GOT3 (cell line): ENCODE measurements around the gene ACVR1.
"Not testable (repeated sequence)": the region's sequence is repeated elsewhere in the genome, so short reads cannot be mapped to it uniquely, and the experiment has no call there.

Experiments used
- DNase-seq: peaks from one replicate; lab custom pipeline; 2025; ENCODE audit warnings: mixed read lengths; lab: John Stamatoyannopoulos, UW

ACVR1 gene

DNA sequence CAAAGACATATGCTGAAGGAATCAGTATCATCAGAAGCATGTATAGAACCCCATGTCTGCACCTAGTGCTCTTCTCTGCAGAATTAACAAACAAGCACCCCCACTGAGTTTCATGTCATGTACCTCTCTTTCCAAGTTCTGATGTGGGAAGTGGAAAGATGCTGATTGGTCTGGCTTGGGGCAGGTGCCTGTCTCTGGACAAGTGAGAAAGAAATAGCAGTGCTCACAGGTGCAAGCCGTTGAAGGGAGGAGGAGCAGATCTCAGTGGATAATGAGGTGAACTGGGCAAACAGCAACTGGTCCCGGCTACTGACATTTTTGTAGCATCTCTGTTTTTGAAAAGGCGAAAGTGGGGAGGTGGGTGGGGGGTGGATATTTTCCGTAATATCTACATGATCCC lies 17.5 kb upstream of the ACVR1 start:
- DNase-seq = no peak

DNA sequence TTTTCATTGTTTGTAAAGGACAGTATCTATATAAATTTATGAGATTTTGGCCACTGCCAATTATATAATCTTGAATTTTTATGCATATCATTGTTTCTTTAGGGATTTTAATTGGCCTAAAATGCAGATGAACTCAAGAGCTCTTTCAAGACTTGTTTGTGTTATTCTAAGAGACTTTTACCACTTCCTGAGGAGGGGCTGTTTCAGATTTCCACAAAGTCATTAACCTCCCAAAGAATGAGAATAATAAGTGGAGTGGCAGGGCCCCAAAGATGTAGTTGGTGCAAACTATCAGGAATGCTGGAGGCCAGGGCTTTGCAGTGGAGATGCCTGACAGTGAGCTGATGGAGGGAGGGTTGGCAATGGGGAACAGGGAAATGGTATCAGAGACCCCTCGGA lies 15.5 kb upstream of the ACVR1 start:
- no peak for DNase-seq

DNA sequence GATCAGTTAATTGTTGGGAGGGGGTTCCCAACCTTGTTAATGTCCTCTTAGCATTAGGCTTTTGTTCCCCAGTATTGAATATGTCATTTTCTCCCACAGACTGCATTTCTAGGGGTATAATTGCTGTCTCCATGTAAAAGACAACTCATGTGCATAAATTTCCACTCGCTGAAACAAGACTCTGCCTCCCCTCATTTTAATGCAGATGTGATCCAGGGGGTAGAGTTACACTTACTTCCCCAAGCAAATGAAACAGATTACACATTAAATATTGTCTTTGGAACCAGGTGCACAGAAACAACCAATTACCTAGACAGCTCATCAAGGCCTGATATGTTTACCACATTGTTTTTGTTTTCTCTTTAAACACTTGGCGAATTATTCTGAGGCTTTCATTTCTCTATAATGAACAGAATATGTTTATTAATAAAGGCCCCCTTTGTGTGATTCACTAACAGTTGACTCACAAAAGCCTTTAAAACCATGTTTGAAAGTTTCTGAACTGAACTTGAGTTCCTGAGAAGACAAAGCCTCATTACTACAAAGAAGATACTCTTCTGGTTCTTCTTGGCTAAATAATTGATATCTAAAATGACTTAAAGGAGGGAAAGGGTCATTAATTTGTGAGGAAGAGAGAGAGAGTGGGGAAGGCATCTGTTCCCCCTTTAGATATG lies 15.0 kb upstream of the ACVR1 start:
- no peak for DNase-seq

DNA sequence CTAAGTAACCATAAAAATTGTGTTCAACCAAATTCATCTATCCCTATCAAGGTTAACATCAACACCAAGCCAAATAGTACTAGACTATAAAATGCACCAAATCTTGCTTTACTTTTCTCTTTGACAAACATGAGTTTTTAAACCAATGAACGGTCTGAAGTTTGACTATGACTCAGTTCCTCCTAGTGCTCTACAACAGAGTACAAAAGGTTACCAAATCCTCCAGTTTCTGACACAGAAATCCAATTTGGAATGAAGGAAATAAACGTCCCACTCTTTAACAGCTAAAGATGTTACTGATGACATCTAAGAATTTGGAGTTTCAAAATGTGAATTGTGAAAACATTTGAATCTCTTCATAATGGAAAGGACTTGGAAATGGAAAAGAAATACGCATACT lies 11.8 kb upstream of the ACVR1 start:
- no peak for DNase-seq

DNA sequence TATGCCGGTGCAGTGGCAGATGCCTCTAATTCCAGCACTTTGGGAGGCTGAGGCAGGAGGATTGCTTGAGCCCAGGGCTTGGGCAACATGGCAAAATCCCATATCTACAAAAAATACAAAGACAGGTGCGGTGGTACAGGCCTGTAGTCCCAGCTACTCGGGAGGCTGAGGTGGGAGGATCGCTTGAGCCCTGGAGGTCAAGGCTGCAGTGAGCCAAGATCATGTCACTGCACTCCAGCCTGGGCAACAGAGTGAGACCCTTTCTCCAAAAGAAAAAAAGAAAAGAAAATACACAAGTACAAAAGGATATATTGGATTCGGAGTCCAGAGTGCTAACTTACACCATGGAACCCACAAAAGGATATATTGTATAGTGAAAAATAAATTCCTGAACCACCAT lies 8.4 kb upstream of the ACVR1 start:
- not testable (repeated sequence) for DNase-seq

DNA sequence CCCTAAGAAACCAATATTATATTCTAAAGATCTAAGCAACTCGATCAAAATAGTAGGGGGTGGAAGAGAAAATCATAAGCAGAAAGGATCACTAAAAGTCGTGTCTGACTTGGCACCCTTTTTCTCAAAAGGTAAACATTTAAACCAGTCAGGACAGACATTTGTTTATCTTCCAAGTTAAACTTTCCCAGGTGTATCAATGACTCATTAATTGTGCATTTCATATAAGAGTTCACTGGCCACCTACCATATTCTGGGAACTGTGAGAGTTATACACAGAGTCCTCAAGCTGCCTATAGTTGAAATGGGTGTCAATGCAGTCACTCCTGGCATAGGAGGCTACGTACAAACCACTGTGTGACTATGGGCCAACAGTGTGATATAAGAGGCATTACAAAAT lies 4.8 kb upstream of the ACVR1 start:
- no peak for DNase-seq

DNA sequence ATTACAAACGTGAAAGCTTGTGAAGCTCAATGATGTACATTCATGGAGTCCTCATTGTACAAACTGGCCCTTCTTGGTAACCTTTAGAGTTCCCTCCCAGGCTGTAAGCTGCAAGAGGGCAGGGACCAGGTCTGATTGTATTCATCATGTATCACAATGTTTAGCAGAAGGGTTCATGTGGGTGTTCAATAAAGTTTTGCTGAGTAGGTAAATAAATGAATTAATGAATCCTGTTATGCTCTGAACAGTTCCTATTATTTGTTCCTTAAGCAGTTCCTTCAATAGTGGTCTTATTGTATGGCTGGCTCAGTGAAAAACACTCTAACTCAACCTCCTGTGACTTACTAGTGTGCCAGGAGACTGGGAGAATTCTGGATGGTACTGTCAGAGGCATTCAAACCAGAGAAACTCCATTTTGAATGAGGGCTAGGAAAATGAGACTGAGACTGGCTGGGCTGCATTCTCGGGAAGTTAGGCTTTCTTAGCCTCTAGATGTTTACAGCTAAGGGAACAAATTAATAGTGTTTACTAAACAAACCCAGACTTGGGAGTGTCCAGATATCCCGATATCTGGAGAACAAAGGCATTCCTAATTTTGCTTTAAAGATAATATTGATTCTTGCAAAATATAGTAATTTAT lies 1.8 kb upstream of the ACVR1 start:
- DNase-seq = no peak

DNA sequence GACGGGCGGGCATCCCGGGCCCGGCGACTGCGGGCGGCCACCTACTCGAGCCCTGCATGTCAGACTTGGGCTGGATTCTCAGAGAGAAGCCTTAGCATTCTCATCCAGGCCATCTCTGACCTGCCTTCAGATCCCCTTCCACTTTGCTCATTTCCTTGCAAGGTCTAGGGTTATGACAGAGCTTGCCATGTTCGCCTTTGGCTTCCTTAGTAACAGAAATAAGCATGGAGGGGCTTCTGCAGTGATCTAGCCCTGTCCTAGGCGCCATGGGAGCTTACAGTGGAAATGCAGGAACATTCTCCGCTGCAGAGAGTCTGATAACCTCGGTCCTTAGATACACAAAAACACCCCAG lies 632 bp upstream of the ACVR1 start:
- no peak for DNase-seq

DNA sequence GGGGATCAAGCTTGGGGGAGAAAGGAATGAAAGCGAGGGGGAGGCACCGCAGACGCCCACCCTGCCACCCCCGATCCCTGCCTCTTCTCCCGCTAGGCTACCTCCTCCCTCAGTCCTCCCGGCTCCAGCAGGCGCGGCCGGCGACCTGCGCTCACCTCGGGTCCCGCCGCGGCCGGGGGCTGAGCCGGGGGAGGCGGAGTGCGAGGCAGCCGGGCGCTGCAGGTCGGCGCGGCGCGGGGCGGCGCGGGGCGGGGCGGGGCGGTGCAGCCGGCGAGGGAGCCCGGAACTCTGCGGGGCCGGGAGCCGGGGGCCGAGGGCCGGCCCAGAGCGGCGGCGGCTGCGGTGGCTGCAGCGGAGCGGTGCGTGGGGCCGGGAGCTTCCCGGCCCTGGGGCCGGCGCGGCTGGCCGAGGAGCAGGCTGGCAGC lies 477 bp downstream of the ACVR1 start:
- no peak for DNase-seq

DNA sequence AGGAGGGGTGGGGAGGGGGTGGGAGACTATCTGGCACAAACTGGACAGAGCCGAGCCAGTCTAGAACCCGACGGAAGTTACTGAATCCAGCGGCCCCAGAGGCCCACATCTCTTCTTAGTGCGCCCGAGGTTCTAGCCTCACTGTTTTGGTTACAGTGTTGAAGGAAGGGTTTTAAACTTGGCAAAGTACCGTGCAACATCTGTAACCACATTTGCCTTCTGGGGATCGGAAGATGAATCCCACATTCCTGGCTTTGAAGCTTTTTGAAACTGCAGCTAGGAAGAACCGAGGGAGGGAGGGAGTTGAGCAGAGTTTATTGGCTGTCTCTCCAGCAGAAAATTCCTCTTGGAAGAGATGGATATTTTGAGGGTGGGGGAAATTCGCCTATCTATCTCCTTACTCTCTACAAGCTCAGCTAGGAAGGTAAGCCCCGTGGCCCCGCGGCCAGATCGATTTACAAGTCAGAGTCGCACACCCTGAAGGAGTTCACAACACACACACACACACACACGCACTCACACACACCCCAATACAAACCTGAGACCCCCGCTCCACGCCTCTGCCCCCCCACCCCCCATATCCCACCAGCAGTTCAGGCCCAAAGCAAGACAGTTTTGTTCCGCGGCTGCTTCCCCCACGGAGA lies 1.0 kb downstream of the ACVR1 start:
- DNase-seq = no peak

DNA sequence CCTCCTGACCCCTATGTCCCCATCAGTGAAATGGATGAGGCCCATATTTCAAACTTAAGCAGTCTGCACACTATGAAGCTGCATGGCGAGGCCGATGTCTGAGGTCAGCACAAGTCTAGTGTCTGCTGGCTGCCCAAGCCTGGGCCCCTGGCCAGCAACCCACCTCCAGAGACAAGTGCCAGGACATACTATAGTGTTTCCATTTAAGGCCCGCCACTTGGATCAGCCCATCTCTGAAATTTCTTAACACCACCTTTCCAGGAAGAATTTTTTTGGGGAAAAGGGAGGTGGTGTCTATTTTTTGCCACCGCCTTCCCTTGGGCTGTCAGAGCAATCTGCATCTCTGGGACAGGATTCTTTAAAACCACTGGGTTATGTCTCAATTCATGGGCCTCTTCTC lies 1.8 kb downstream of the ACVR1 start:
- no peak for DNase-seq

DNA sequence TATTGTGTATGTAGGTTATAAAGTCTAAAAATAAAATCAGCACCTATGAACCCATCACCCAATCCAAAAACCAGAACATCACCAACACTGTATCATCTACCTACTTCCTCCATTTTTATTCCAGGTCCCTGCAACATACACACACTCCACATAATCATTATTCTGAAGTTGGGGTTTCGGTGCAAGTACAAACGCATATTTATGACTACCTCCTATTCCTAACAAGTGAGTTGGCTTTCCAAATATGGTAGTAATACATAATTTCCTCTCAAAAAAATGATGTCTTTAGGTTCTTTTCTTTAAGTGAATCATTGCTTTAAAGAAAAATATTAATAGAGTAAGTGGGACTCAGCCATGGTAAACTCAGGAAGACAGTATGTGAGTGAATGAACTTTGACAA lies 3.3 kb downstream of the ACVR1 start:
- DNase-seq = no peak

DNA sequence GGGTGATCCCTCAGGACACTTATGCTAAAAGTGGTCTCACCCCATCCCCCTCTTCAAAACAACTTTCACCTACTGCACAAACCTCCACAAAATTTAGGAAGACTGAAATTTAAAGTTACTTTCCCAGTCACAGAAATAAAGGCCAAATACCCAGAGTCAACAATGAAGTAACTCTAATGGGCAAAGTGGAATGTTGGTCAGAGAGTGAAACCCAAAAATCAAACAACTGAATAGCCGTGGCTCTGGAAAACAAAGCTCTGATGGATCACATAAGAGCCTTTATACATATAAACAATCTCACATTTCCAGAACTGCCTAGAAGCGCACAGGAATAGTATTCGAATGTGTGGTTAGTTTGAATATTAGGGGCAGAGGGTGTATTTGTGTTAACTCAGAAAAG lies 4.7 kb downstream of the ACVR1 start:
- no peak for DNase-seq

DNA sequence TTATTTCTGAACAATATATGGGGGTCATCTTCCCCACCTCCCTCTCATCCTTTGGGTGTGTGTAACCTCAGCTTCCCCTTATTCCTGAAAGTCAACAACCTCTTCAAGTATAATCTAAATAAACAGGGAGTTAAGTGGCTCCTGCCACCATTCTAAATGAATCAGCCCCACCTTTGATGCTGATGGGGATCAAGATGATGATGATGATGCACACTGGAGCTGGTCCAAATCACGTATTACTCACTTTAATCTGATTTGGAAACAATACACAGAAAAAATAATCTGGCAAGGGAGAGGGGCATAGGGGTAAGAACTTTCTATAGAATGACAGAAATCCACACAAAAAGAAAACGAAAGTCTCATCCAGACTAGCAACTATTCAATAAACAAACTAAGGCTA lies 7.1 kb downstream of the ACVR1 start:
- no peak for DNase-seq

DNA sequence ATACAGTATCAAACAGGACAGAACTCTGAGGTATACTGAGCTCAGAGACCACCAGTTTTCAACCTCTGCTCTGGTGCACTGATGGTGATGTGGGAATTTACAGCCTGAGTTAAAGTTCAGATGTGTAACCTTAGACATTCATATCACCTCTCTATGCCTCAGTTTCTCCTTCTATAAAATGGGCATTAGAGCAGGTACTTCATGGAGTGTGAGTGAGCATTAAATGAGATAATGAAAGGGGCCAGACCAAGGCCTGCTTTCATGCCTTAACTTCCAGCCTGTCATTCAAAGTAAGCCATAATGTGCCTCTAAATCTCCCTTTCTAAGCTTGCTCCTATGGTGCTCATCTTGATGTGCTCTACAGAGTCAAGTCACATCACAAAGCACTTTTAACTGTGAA lies 8.4 kb downstream of the ACVR1 start:
- DNase-seq = no peak

DNA sequence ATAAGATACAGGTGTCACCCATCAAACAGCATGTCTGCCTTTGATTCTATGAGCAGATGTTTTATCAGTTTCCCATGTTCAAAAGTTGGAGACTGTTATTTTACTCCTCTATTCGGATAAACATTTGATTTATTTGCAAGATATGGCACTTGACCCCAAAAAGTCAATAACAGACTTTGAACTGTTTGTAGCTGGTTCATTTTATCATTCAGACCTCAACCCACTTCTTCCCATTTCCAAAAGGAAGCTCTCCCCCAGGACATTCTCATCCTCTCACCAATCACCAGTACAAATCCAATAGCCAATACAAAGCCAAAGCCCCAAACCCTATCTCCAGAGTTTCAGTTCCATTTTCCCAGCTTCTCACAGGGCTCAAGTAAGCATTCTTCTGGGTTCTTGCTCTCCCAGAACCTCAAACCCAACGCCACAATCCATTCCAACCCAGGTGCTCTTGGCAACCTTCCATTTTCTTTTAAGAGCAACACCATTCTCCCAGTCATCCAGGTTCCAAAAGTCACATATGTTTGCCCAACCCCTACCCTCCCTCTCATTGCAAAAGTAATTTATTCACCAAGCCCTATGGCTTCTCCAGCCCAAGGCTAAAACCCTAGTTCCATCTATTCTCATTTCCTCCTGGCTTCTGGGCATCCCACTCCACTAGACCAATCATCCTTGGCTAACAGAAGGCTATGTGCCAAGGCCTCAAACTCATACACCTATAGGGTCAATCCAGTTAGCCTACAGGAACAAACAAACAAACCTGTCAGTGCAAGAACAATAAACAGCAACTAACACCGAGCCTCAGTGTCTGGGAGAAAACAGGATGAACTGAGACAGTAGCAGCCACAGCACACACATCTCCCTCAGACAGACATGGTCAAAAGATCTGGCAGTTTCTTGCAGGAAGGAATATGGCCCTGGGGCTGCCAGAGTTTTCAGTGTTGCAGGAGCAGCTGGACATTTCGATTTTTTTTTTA lies 9.2 kb downstream of the ACVR1 start:
- DNase-seq = no peak

DNA sequence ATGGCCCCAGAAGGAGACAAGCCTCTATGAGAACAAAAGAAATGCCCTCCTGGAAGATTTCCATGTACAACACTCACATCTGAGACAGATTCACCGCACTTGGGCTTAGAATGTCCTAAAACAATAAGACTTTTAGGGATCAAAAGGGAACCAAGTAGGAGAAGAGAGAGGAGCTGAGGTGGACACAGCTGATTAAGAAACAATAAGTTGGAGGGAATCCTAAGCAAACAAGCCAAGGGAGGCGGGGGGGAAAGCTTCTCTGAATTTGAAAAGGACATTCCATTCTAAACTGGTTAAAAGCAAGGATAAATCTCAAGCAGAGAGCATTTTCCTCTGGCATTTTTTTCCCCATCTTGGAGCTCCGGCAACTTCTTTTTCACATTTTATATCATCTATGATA lies 9.9 kb downstream of the ACVR1 start:
- no peak for DNase-seq

DNA sequence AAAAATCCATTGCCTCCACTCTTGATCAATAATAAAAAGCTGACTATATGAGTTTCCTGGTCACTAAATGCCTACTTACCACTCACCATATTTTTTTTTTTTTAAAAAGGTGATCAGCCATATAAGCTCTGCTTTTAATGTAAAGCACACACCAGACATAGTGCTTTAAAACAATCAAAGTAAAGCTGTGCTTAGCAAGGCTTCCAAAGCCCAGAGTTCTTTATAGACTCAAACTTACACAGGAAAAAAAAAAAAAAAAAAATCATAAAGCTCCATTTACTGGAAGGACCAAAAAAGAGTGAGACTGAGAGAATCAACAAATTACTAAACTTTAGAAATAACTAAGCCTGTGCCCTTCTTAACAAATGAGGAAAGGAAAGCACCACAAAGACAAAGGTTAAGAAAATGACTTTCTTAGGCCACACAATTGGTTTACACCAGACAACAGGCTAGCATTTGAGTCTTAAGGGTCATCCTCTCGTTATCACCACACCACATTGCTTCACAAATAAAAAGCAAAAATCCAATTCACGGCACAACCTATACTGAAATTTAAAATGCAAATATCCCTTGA lies 11.2 kb downstream of the ACVR1 start:
- no peak for DNase-seq

DNA sequence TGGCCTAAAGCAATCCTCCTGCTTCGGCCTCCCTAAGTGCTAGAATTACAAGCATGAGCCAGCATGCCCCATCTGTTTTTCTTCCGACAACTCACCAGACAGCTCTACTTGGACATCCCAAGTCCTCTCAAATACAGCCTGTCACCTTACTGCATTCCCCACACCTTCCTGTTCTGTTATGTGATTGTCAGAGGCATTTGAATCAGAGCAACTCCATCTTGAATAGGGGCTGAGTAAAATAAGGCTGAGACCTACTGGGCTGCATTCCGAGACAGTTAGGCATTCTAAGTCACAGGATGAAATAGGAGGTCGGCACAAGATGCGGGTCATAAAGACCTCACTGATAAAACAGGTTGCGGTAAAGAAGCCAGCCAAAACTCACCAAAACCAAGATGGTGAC lies 17.3 kb downstream of the ACVR1 start:
- DNase-seq = no peak

DNA sequence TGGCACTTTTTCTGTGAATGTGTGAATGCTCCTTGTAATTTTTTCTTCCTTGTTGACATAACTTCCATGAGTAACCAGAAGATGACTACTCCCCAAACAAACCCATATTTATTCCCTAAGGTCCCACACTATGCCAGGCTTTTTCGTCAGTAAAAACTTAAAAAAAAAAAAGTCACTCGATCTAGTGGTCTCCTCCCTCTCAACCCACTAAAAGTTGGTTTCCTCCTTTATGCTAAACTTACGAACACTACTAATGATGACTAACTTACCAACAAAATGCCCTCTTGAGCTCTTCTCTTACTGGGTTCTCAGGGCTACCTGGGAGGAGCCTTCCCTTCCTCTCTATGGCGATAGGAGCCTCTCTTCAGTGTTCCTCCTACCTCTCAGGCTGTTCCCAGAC lies 18.2 kb downstream of the ACVR1 start:
- no peak for DNase-seq

DNA sequence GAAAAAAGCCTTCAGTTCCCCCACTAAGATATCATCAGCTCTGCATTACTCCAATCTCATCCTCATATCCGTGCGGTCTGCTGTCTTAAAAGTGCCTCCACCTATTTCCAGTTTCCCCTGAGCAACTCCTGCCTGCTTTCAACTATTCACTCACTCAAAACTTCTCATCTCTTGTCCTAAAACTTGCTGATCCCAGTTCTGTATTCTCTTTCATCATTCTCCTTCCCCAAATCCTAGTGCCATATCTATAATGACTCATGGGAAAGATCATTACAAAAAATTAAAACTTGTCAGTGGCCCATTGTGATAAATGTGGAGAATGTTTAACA lies 20.0 kb downstream of the ACVR1 start:
- DNase-seq = no peak

DNA sequence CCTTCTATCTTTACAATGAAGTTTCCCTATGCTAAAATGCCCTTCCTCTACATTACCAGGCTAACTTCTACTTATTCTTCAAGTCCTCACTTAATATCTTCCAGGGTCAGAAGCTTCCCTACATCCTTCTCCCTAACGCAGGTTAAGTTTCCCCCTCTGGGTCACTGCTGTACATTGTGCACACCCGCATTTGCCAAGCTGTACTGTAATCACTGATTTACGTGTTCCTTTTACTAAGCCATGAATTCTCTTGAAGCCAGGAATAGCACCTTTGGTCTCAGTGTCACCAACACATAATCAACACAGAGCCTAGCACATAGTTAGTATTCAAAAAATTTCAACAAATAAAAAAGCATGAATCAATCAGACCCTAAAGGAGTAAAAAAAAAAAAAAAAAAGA lies 22.3 kb downstream of the ACVR1 start:
- no peak for DNase-seq
